ENCODE measurements around the gene AKAP8L.

AKAP8L gene

DNA sequence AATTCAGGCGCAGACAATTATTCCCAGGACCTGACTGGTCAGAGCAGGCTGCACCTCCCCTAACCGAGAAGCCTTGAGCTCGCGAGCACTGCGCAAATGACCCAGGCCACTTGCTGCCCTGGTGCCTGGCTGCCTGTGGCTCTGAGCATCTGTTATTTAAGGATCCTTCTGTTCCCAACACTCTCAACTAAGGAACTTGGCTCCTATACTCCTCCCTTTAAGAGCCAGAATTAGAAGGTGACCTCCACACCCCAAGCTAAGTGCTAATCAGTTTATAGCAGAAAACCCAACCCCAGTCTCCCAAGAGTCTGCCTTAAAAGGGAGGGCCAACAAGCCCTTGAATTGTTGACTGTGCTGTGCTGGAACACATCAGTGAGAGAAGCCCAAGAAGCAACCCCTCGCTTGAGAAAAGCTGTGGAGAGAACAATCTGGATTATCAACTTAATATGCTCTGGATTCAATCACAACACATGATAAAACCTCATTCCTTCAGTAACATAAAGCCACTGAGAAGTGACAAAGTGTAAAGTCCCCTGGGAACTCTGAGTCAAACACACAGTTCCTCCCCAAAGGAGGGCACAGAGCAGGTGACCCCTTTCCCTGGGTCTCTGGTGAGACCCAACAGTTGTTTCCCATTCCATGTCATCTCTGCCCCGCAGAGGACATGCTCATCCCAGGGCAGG, 14.6 kb downstream of the AKAP8L start:
- no peak for DNase-seq (ENCODE audit: extremely low read depth, insufficient read length)
- Histone ChIP-seq H3K27me3 (replicated peaks; ENCODE audit: control insufficient read depth, insufficient read depth, low read length) (no peaks in the 10 kb centered on the region), H3K4me3 (replicated peaks; ENCODE audit: low read depth, low read length) (no peak overlapping the region), H3K36me3 (ENCODE audit: control insufficient read depth, insufficient read depth, low read length) (peaks cover 37% of the 10 kb centered on the region)
- TF ChIP-seq, protein P1, sequence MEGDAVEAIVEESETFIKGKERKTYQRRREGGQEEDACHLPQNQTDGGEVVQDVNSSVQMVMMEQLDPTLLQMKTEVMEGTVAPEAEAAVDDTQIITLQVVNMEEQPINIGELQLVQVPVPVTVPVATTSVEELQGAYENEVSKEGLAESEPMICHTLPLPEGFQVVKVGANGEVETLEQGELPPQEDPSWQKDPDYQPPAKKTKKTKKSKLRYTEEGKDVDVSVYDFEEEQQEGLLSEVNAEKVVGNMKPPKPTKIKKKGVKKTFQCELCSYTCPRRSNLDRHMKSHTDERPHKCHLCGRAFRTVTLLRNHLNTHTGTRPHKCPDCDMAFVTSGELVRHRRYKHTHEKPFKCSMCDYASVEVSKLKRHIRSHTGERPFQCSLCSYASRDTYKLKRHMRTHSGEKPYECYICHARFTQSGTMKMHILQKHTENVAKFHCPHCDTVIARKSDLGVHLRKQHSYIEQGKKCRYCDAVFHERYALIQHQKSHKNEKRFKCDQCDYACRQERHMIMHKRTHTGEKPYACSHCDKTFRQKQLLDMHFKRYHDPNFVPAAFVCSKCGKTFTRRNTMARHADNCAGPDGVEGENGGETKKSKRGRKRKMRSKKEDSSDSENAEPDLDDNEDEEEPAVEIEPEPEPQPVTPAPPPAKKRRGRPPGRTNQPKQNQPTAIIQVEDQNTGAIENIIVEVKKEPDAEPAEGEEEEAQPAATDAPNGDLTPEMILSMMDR (IDR thresholded peaks at IDR 0.05; ENCODE audit: insufficient read depth, low read length, poor library complexity, severe bottlenecking) = no peak

DNA sequence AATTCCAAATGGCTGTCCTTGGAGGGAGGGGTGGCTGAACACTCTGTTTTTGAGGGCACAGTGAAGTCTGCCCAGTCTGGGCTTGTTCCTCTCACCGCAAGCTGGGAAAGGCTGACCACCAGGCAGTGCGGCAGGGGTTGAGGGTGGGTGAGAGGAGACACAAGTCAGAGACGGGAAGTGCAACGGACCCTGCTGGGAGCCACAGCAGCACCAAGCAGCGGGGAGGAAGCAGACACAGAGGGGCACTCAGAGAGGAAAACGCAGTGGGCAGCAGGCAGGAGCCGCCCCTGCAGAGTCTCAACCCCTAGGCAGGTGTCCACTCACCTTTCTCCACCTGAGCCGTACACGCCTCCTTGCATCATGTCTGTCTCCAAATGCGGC, 15.6 kb downstream of the AKAP8L start:
- Histone ChIP-seq H3K36me3 (ENCODE audit: control insufficient read depth, insufficient read depth, low read length) (peaks cover 41% of the 10 kb centered on the region), H3K27me3 (replicated peaks; ENCODE audit: control insufficient read depth, insufficient read depth, low read length) (no peaks in the 10 kb centered on the region), H3K4me3 (replicated peaks; ENCODE audit: low read depth, low read length) (no peak overlapping the region)
- TF ChIP-seq, protein P1 (IDR thresholded peaks at IDR 0.05; ENCODE audit: insufficient read depth, low read length, poor library complexity, severe bottlenecking) = no peak
- DNase-seq (ENCODE audit: extremely low read depth, insufficient read length) = no peak

DNA sequence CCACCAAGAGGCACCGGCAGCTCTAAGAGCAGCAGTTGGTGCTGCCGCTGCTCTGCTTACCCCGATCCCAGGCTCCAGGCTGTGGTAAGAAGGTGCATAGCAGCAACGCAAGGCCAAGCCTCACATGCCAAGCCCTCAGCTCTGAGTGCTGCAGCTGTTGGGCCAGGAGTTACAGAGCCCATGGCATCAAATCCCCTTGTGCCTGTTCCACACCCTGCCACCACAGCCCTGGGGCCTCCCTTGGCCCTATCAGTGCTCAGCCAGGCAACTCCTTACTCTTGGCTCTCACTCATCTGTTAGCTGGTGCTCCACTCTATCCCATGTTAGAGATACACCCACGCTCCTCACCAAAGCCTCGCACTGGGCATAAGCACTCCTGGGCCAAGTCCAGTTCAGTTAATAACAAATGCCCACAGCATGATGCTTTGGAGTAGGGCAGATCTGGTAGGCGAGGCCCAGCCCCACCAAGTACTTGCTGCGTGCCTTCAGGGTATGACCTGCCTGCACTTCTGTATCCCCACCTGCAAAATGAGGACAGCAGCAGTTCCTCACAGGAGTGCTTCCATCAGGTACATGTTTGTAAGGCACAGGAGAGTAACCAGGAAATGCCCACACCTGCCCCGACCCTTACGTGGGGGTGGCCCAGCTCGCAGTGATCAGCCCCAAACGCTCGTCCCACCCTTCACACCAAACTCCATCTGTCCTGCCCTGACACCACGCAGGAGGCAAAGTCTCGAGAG, 16.2 kb downstream of the AKAP8L start:
- peaks cover 44% of the 10 kb centered on the region for H3K36me3 ChIP-seq (ENCODE audit: control insufficient read depth, insufficient read depth, low read length)
- no peak for DNase-seq (ENCODE audit: extremely low read depth, insufficient read length)
- TF ChIP-seq, protein P1 (IDR thresholded peaks at IDR 0.05; ENCODE audit: insufficient read depth, low read length, poor library complexity, severe bottlenecking) = no peak

DNA sequence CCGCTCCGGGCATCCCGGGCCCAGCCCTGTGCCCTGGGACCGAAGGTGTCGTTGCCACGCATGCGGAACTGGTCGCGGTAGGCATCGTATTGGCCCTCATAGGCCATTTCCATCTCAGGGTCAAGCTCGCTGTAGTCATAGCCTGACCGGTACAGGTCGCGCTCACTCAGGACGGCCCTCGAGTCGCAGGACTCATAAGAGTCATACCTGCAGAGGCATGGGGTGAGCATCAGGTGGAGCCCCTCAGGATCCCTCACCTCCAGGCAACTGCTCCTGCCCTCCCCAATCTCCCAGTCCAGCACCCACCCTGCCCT, 17.4 kb downstream of the AKAP8L start:
- Histone ChIP-seq H3K4me3 (replicated peaks; ENCODE audit: low read depth, low read length) (no peak overlapping the region), H3K36me3 (ENCODE audit: control insufficient read depth, insufficient read depth, low read length) (peaks cover 52% of the 10 kb centered on the region), H3K27me3 (replicated peaks; ENCODE audit: control insufficient read depth, insufficient read depth, low read length) (no peaks in the 10 kb centered on the region)
- DNase-seq (ENCODE audit: extremely low read depth, insufficient read length) = no peak
- TF ChIP-seq, protein P1 (IDR thresholded peaks at IDR 0.05; ENCODE audit: insufficient read depth, low read length, poor library complexity, severe bottlenecking) = no peak

More for the DNA sequence above, 16.2 kb downstream of the AKAP8L start:
- Histone ChIP-seq H3K4me3 (replicated peaks; ENCODE audit: low read depth, low read length) (no peak overlapping the region), H3K27me3 (replicated peaks; ENCODE audit: control insufficient read depth, insufficient read depth, low read length) (no peaks in the 10 kb centered on the region)

DNA sequence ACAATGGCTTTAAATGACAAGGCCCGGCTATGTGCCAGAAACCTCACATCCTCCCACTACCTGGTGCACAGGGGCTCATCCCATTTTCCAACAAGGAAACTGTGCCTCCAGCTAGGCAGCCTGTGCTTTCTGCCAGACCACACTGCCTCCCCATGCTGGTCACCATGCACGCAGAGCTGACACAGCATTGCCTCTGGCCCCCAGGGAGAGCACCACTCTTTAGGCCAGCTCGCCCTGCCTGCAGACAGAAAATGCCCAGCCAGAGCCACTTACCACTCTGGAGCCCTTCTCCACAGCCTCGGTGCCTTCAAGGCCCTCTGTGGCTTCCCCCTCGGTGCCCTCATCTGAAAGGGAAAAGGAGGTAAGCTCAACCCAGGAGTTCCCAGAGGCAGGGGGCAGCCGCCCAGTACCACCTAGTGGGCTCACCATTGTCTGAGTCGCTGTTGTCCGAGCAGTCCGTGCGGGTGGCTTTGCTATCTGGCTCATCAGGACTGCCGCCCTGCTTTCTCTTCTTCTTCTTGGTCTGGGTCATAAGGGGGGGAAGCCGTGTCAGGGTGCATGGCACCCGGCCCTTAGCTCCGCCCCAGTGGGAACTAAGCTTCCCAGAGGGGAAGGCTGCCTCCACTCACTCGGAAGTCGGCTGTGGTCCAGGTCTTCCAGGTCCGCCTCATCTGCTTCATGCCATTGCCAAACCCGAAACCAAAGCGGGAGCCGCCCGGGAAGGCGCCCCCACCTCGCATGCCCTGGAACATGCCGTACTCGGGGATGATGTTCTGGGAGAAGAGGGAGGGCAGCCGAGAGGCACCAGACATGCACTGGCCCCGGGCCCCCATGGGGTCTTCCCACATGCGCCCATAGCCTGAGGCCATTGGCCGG, 18.0 kb downstream of the AKAP8L start:
- H3K4me3 ChIP-seq (replicated peaks; ENCODE audit: low read depth, low read length) = no peak overlapping the region
- DNase-seq (ENCODE audit: extremely low read depth, insufficient read length) = no peak
- no peaks in the 10 kb centered on the region for H3K27me3 ChIP-seq (replicated peaks; ENCODE audit: control insufficient read depth, insufficient read depth, low read length)
- H3K36me3 ChIP-seq (ENCODE audit: control insufficient read depth, insufficient read depth, low read length) = peaks cover 51% of the 10 kb centered on the region
- TF ChIP-seq, protein P1 (IDR thresholded peaks at IDR 0.05; ENCODE audit: insufficient read depth, low read length, poor library complexity, severe bottlenecking) = no peak

Data from GM06990 (cell line).